Stimulated activated CD4-positive, alpha-beta T cell treated with anti-CD3 and anti-CD28 coated beads, Interleukin-12 subunit alpha, Interleukin-12 subunit beta, amount 100 ng/mL, for 48 hours (primary cell): Measurements from ENCODE around the gene FAM120B.

Source experiments
- DNase-seq, 3 donors: peaks; one replicate each; pipeline ENCODE4 v3.0.0-alpha.2; 2020; ENCODE audit warnings: low read depth in 2 of 3, low spot score in 1 of 3

The FAM120B gene

DNA sequence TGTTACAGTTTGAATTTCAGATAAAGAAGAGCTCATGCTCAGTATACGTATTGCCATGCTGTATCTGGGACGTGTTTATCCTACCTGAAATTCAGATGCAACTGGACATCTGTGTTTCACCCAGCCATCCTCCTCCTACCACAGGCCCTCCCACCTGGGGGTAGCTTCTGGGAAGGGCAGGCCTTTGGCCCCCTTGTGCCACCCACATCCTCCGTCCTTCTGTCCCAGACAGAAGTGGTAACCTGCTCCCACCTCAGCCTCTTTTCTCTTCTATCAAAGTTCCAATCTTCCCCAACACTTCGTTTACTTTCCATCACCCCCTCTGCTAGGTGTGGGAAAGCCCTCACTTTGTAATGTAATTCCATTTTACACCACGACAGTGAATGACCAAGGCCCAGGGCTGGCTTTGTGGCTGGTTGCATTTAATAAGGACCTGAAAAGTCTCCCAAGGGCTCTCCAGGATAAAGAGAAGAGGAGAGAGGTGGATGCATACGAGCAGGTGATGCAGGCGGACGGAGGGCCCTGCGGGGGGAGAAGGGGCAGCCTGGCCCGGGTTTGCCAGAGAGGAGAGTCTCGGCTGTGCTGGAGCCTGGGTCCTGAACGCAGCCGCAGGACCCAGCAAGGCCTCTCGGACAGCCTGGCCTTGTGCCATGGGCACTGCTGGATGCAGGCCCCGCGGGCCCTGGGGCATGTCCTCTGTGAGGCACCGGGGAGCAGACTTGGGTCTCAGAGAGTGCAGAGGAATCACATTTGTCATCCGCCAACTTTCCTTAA lies 148.1 kb downstream of the FAM120B start:
- no peak for DNase-seq

- DNase-seq: no peak
These were observed 148.9 kb downstream of the FAM120B start for GRCh38 chr6:170455335-170455979.

DNA sequence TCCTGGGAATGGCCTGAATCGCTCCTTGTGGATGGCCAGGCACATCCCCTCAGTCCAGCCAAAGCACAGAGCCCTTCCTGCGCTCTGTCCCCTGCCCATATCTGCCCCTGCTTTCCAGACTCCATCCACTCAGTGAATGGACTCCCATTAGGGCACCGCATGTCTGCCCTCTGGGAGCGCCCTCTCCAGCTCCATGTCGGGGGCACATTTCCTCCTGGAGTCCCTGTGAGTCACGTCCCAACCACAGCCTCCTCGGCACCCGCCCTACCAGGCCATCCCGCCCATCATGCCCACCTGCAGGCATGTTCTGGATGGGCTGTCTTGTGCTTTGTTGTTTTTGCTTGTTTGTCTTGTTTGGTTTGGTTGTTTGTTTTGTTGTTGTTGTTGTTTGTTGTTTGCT lies 149.8 kb downstream of the FAM120B start:
- DNase-seq: no peak
